GM19438 (cell line): ENCODE measurements around the gene AEBP2.
"Not testable (repeated sequence)": the region's sequence is repeated elsewhere in the genome, so short reads cannot be mapped to it uniquely, and the experiment has no call there.

Source experiments
- ATAC-seq: cut with Tn5 transposase; IDR thresholded peaks from one replicate; pipeline ENCODE4 v1.9.1; 2021; ENCODE audit warnings: low read depth; ENCODE audit not compliant: unreplicated experiment

The AEBP2 gene

DNA sequence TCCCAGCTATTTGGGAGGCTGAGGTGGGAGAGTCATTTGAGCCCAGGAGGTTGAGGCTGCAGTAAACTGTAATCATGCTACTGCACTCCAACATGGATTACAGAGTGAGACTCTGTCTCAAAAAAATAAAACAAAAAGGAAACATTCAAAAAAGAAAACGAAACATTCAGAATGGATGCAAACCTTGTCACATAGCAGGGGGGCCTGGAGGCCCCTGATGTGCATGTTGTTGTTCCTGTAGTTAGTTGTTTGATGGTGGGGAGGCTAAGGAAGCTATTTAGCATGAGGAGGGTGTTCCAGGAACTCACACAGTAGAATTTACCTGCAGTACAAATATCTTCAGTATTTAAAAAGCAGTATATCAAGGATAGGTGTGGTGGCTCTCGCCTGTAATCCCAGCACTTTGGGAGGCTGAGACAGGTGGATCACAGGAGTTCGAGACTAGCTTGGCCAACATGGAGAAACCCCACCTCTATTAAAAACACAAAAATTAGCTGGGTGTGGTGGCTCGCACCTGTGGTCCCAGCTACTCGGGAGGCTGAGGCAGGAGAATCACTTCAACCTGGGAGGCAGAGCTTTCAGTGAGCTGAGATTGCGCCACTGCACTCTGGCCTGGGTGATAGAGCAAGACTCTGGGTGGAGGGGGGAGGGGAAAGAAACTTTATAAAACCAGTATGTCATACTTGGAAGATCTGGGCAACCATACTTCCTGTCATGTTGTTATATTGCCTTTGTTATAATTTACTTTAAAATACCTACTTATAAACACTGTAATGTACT, 17.6 kb upstream of the AEBP2 start:
- ATAC-seq = no peak

DNA sequence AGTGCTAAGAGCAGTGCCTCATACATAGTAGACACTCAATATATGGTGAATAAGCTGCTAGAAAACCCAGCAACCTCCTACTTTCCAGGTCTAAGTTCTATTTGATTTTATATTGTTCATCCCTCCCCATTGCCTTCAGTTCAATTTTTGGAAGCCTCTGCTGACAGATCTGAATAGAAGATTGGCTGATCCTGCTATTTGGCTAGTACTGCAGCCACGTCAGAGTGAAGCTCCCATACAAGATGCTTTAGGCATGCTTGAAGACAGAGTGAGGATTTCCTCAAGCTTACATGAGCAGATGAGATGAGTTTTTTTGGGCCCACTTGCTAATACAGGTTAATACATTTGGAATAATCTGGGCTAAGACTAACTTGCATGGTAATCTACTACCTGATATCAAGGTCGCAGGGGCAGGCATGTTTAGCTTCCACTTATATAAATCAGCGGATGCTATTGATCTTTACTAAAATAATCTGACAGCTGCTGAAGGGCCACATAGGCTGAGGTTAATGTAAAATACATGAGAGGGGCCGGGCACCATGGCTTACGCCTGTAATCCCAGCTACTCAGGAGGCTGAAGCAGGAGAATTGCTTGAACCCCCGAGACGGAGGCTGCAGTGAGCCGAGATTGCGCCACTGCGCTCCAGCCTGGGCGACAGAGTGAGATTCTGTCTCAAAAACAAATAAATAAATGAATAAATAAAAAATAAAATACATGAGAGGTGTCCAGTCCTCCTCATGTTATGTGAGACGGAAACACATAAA, 15.9 kb upstream of the AEBP2 start:
- ATAC-seq = no peak

DNA sequence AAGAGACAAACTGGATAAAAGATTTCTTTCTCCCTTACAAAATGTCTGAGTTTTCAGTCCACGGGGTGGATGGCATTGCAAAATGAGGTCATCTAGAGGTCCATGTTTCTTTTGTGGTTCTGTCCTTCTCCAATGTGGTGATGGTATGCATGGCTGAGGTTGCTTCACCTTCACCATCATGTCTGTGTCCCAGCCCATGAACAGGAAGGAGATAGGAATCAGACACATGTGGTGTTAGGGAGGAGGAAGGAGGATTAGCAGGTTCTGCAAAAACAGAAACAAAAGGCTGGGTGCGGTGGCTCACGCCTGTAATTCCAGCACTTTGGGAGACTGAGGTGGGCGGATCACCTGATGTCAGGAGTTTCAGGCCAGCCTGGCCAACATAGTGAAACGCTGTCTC, 11.0 kb upstream of the AEBP2 start:
- no peak for ATAC-seq

DNA sequence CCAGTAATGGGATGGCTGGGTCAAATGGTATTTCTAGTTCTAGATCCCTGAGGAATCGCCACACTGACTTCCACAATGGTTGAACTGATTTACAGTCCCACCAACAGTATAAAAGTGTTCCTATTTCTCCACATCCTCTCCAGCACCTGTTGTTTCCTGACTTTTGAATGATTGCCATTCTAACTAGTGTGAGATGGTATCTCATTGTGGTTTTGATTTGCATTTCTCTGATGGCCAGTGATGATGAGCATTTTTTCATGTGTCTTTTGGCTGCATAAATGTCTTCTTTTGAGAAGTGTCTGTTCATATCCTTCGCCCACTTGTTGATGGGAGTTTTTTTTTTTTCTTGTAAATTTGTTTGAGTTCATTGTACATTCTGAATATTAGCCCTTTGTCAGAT, 9.8 kb upstream of the AEBP2 start:
- not testable (repeated sequence) for ATAC-seq

DNA sequence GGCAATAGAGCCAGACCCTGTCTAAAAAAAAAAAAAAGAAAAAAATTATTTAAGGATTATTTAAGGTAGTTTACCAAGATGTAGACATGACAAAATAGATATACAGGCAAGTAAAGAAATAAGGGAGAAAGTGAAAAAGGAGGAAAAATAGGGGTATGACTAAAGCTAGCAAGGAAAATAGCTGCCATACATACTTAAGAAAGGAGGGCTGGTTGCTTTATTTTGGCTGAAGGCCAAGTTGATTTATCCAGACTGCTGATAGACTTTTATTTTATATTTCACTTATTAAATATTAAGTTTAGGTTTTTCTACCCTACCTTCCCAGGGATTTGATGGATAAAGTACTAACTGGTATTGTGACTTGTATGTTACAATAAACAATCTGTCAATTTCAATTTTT, 8.3 kb upstream of the AEBP2 start:
- no peak for ATAC-seq

DNA sequence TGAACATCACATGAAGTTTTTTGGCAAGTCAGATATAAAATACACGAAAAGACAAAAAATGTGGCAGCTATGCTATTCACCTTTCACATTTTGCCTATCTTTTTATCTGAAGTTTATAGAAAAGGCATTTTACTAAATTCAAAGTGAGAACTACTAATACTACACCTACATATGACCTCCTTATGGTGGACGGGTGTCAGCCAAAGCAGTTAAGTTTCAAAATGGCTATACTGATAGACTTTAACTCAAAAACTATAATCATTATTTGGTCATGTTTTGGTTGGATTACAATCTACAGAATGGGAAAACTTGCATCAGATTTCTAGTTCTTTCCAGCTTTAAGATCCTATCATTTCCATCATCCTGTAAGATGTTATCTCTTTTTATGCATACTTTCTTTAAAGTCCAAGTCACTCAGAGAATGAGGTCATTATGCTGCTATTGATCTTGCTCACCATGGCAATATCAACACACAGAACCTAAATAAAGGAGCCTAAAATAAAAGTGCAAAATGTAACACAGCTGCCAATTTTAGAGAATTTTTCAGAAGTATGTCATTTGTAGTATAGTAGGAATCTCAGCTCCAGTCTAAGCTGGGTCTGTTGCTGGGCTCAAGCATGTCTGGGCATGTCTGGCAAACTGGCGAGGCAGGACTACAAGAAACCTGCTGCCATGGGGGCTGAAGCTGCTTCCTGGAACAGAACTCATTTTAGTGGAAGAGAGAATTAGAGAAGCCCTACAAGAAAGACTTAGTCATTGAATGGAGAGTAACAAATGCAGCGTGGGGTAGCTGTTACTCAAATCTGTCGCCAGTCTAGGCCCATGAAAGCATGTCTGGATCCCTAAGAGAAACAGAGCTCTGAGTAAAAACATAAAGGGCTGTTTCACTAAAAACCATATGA, 7.6 kb upstream of the AEBP2 start:
- ATAC-seq = no peak

DNA sequence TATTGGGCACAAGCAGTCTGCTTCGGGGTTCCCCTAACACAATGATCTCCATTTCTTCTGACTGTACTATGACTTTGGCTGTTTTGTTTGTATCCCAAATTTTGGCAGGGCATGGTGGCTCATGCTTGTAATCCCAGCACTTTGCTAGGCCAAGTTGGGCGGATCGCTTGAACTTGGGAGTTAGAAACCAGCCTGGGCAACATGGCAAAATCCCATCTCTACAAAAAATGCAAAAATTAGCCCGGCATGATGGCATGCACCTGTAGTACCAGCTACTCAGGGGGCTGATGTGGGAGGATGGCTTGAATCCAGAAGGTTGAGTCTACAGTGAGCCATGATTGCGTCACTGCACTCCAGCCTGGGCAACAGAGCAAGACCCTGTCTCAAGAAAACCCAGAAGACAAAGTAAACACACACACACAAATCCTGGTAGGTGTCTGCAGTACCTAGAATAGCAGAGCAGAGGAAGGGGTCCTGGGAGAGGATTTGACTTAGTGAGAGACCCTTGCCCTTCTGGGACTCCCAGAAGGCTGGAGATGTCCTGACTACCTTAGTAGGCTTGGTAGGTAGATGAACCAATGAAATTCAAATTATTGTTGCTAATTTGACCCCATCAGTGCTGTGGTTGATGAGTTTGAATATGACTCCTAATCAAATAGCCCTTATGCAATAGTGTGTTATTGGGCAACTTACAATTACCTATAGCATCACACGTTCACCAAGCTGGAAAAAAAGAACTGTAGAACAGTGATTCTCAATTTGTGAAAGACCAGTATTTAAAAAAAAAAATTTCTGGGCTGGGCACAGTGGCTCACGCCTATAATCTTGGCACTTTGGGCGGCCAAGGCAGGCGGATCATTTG, 6.8 kb upstream of the AEBP2 start:
- ATAC-seq = no peak

DNA sequence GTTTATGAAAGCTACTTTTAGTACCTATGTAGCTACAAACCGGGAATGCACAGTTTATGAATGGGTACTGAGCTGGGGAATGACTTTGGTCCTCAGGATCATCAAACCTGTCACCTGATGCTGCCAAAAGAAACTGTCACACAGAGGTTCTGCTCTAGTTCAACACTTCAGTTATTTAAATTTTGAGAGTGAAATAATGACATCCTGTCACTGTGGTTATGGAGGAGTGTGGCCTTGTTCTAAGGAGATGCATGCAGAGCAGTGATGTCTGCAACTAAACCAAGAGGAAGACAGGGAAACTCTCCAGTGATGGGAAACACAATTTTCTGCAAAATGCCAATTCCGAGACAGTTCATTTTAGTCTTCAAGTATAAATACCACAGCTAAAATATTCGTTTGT, 4.8 kb upstream of the AEBP2 start:
- ATAC-seq = no peak

DNA sequence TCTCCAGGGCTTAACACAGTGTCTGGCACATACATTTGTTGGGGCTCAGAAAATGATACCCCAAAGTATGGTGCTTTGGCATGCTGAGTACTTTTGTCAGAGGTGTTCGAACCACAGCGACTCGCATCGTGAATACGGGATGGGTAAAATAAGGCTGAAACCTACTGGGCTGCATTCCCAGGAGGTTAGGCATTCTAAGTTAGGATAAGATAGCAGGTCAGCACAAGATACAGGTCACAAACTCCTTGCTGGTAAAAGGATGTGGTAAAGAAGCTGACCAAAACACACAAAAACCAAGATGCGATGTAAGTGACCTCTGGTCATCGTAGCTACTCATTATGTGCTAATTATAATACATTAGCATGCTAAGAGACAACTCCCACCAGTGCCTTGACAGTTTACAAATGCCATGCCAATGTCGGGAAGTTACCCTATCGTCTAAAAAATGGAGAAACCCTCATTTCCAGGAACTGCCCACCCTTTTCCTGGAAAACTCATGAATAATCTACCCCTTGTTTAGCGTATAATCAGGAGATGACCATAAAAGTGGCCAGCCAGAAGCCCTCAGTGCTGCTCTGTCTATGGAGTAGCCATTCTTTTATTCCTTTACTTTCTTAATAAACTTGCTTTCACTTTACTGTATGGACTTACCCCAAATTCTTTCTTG, 3.3 kb upstream of the AEBP2 start:
- ATAC-seq = no peak

DNA sequence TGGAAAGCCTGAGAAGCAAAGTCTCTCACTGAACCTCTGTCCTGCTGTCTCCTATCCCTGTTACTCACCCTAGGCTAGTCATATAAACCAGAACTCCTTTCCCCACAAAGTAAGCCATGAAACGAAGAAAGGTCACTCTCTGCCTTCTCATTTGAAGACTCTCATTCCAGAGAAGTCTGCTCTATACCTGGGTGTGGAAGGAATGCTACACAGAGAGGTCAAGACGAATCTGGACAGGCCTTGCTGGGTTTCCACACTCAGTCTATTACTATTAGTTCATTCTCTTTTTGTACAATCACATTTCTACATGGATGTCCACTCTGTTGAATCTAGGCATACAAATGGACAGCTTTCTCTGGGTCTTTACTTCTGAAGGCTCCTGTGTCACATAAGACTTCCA, 2.4 kb upstream of the AEBP2 start:
- no peak for ATAC-seq

DNA sequence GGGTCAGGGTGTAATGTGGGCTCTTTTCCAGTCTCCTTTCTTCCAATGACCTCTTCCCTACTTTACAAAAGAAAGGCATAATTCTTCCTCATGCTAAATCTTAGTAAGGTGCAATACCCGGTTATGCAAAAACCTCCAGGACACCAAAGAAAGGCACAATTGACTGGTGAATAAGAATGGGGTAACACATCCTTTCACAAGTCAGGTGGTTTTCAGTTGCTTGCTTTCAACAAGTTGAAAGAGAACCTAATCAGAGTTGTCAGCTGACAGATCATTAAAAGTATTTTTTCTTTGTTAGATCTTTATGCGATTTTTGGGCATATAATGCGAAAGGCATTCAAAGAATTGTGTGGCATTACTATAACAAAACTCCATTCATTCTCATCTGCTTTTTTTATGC, 1.3 kb upstream of the AEBP2 start:
- no peak for ATAC-seq

DNA sequence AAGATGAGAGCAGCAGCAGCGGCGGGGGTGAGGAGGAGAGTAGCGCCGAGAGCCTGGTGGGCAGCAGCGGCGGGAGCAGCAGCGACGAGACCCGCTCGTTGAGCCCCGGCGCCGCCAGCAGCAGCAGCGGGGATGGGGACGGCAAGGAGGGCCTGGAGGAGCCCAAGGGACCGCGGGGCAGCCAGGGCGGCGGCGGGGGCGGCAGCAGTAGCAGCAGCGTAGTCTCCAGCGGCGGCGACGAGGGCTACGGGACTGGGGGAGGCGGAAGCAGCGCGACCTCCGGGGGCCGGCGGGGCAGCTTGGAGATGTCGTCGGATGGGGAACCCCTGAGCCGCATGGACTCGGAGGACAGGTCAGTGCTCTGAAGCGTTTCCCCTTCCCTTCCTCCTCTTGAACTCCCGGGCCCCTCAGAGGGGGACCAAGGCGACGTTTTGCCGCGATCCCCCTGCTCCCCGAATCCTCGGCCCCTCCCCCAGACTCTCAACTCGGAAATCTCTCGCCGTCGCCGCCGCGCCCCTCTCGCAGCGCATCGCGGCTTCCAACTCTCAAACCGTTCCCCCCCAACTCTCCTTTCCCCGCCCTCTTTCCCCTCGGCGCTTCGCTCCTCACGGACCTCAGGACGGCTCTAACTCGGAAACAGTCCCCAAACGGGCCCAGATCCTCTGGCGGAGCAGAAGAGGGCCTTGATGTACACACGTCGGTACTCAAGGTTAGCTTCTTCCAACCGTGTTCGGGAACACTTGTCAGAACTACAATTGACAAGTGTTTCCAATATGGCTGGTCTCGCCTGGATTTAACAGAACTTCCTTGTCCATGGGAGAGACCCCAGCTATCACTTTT, 947 bp downstream of the AEBP2 start:
- peak; percentile 39 for ATAC-seq

DNA sequence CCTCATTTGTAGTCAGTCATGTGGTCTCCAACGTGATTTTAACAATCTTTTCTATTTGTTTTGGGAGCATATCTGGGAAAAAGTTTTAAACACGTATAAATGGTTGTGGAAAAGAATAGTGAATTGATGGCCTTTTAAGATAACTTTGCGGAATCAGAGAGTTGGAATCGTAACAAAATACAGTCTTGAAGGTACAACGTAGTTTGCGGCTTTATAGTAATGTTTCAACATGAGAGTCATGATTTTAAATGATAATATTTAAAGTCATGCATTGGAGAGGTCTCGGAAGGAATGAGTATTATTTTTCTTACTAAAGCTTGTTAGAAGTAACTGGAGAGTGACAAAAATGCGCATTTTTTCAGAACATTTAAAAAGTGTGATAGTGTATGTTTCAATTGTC, 1.6 kb downstream of the AEBP2 start:
- no peak for ATAC-seq

DNA sequence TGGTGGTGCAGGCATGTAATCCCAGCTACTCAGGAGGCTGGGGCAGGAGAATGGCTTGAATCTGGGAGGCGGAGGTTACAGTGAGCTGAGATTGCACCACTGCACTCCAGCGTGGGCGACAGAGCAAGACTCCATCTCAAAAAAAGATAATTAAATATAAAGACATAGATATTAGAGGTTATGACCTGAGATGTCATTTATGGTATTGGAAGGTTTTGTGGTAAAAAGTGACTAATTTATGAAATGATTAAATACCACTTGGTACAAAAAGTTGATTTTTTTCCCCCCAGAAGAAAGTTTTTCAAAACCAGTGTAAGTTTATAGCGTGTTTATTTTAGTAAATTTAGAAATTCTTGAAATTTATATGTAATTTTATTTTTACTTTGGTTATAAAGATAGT, 4.3 kb downstream of the AEBP2 start:
- no peak for ATAC-seq

DNA sequence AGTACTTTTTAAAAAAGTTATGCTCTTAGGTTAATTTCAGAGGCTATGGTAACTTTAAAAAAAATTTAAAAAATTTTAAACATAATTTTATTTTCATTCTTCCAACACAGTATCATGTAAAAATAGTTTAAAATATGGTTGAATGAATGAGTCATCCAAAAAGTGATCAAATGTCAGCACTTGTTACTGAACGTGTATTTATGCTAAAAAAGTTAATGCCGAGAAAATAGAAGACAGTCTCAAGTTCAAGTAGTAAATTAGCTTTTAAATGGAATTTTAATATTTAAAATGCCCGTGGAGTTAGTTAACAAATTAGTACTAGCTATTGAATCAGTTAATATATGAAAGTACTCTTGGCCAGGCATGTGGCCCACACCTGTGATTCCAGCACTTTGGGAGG, 4.8 kb downstream of the AEBP2 start:
- ATAC-seq = no peak

DNA sequence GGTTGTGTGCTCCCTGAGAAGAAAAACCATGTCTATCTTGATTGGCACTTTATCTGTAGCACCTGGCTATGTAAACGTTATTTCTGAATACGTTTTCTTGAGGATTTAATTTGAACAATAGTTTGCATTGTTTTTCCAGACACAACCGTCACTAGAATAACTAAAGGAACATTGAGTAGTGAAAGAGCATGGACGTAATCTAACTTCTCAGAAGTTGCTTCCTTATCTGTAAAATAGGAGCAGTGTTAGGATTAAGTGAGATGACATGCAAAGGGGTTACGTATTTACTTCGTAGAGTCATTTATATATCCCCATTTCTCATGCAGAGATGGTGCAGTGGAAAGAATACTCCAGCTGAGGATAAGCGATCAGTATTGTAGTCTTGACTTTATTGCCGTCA, 8.1 kb downstream of the AEBP2 start:
- ATAC-seq = no peak

DNA sequence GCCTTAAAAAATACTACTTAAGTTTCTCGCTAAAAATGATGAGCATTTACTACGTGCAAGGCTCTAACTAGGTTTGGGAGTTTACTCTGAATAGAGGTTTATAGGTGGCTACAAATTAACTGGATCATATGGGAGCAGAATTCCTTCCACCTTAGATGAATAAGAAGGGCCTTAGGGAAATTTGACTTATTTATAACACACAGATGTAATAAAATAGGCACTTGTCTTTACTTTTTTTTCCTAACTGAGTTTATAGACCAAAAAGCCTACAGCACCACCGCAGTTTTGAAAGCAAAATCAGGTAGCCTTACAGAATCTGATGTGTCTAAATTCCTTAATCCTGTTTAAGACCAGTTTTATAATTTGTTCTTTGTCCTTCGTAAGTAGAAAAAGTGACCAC, 10.5 kb downstream of the AEBP2 start:
- no peak for ATAC-seq

DNA sequence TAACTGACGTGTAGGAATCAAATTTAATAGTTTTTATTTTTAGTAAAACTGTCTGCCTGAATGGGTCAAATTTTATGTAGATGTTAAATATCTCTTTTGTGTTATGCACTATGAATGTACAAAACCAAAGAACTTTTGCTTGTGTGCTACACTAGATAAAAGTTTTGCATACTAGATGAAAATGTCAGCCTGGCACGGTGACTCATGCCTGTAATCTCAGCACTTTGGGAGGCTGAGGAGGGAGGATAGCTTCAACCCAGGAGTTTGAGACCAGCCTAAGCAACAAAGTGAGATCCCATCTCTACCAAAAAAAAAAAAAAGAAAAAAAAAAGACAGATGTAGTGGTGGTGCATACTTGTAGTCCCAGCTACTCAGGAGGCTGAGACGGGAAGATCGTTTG, 11.1 kb downstream of the AEBP2 start:
- ATAC-seq = no peak

DNA sequence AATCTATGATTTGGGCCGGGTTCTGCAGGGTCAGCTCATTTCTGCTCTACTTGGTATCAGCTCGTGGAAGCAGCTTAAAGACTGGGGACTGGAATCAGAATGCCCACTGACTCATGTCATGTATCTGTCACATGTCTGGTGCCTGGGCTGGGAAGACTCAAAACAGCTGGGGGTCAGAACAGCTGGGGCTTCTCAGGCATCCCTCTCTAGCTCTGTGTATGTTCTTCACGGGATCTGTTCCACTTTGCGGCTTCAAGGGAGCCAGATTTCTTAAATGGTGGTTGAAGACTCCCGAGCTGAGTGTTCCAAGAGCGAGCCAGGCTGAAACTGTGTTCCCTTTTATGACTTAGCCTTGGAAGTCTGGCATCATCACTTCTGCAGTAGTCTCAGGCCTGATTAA, 11.9 kb downstream of the AEBP2 start:
- no peak for ATAC-seq
